K562 (cell line): ENCODE measurements around the gene PMIS2. TPM values are rescaled to one million over a fixed set of nuclear protein-coding genes. Genes with fewer than 3 reads are reported as not detected.

Experiments
- ATAC-seq: fragments of 200-7000 bp; cut with Tn5 transposase; 3 replicates; pipeline ENCODE4 v1.9.1; 2020; ENCODE audit warnings: moderate library complexity
- BruUV-seq: library from RNA; stranded (reverse); fragments of 400-500 nt; replicated peaks from 2 replicates; lab custom pipeline; 2021; lab: Mats Ljungman, UMichigan
- CTCF ChIA-PET: fragments of 300-600 bp; formaldehyde crosslinking; extraction: SDS; loops from one replicate; lab custom pipeline; 2021; ENCODE audit warnings: low intra/inter-chr PET ratio; lab: Yijun Ruan, JAX
- POLR2A ChIA-PET: fragments of 300-600, 350-650 bp; sonication (Branson Sonifier 250); formaldehyde crosslinking; extraction: SDS; loops from one replicate; lab custom pipeline; 2021; ENCODE audit warnings: antibody characterized with exemption, inconsistent platforms; lab: Yijun Ruan, JAX
- DNase-seq, 4 experiments: peaks; one replicate each; pipeline versions ENCODE4 v3.0.0 to v3.0.0-alpha.2; 2011 to 2018; ENCODE audit warnings: low spot score in 3 of 4, mixed read lengths in 3 of 4; ENCODE audit errors: extremely low read depth in 1 of 4
- FAIRE-seq: peaks from 2 replicates; lab custom pipeline; 2011; peaks lifted over from hg19 to GRCh38; lab: Jason Lieb, UNC
- H2AFZ ChIP-seq: 2 replicates; pipeline ENCODE4 v1.6.0; 2011; ENCODE audit warnings: low read depth, low read length, control low read depth, inconsistent platforms
- H3K27ac ChIP-seq: fragments of 200-600 bp; 3 replicates; pipeline ENCODE4 v1.8.0; 2011; ENCODE audit warnings: low read depth, mild to moderate bottlenecking, control low read depth, inconsistent platforms, low read length, moderate library complexity, mixed read lengths; ENCODE audit errors: extremely low read depth
- H3K27me3 ChIP-seq, 2 experiments: fragments of 300-600 bp in 1 of 2; 2 replicates in 1 of 2; 3 replicates in 1 of 2; pipeline versions ENCODE4 v1.6.0 to v1.8.0; 2011; ENCODE audit warnings: inconsistent platforms in 2 of 2, low read length in 2 of 2, mild to moderate bottlenecking in 1 of 2, mixed read lengths in 1 of 2, moderate library complexity in 1 of 2; ENCODE audit not compliant: control insufficient read depth in 2 of 2, insufficient read depth in 2 of 2
- H3K36me3 ChIP-seq: fragments of 300-600 bp; 3 replicates; pipeline ENCODE4 v1.8.0; 2011; ENCODE audit warnings: mild to moderate bottlenecking, low read length, inconsistent platforms; ENCODE audit not compliant: control insufficient read depth, insufficient read depth
- H3K4me1 ChIP-seq, 2 experiments: fragments of 200-600 bp in 1 of 2; replicated peaks in 1 of 2; 2 replicates in 1 of 2; 3 replicates in 1 of 2; pipeline versions ENCODE4 v1.5.1 to v1.8.0; 2011; ENCODE audit warnings: inconsistent platforms in 2 of 2, low read length in 2 of 2, mild to moderate bottlenecking in 1 of 2, mixed read lengths in 1 of 2, moderate library complexity in 1 of 2; ENCODE audit not compliant: control insufficient read depth in 2 of 2, insufficient read depth in 2 of 2
- H3K4me2 ChIP-seq: 2 replicates; pipeline ENCODE4 v1.6.1; 2011; ENCODE audit warnings: low read length, control low read depth, inconsistent platforms, mixed read lengths; ENCODE audit not compliant: insufficient read depth
- H3K4me3 ChIP-seq: fragments of 200-600 bp; sonication (generic), shearing (Covaris generic); 2 replicates; pipeline ENCODE4 v1.5.1; 2016; ENCODE audit warnings: control low read depth, inconsistent platforms
- H3K79me2 ChIP-seq: fragments of 200-600 bp; 3 replicates; pipeline ENCODE4 v1.8.0; 2011; ENCODE audit warnings: low read length, inconsistent platforms; ENCODE audit not compliant: control insufficient read depth, insufficient read depth
- H3K9ac ChIP-seq, 2 experiments: 2 replicates each; pipeline versions ENCODE4 v1.6.0 to v1.6.1; 2011; ENCODE audit warnings: low read depth in 2 of 2, low read length in 2 of 2, control low read depth in 1 of 2, inconsistent platforms in 1 of 2, mild to moderate bottlenecking in 1 of 2, mixed read lengths in 1 of 2; ENCODE audit not compliant: insufficient read depth in 1 of 2
- H3K9me1 ChIP-seq: one replicate; pipeline ENCODE4 v1.6.0; 2011; ENCODE audit warnings: inconsistent platforms, mild to moderate bottlenecking, low read length, moderate library complexity; ENCODE audit not compliant: control insufficient read depth, insufficient read depth
- H3K9me3 ChIP-seq: replicated peaks from 2 replicates; pipeline ENCODE4 v1.5.1; 2011; ENCODE audit warnings: low read depth, low read length, inconsistent platforms; ENCODE audit not compliant: control insufficient read depth, insufficient read depth
- H4K20me1 ChIP-seq: replicated peaks from 2 replicates; pipeline ENCODE4 v1.6.1; 2011; ENCODE audit warnings: low read length, inconsistent platforms, mixed read lengths; ENCODE audit not compliant: control insufficient read depth, insufficient read depth
- E2F6 ChIP-seq, 2 experiments: IDR thresholded peaks; 2 replicates each; pipeline ENCODE4 v1.6.1; 2011; ENCODE audit warnings: borderline replicate concordance in 1 of 2, control low read depth in 1 of 2, low read depth in 1 of 2, low read length in 1 of 2, mild to moderate bottlenecking in 1 of 2, mixed read lengths in 1 of 2, moderate library complexity in 1 of 2; ENCODE audit not compliant: insufficient read depth in 1 of 2, insufficient read length in 1 of 2, poor library complexity in 1 of 2, severe bottlenecking in 1 of 2; ENCODE audit errors: extremely low read depth in 1 of 2
- EGR1 ChIP-seq: fragments of 450-650 bp; conservative IDR thresholded peaks from 2 replicates; pipeline ENCODE4 v1.6.1; 2017; ENCODE audit warnings: mild to moderate bottlenecking
- FOXM1 ChIP-seq, 2 experiments: fragments of 450-650 bp in 1 of 2; sonication (generic) in 1 of 2; formaldehyde crosslinking in 1 of 2; IDR thresholded peaks; 2 replicates each; pipeline versions ENCODE4 v1.6.1 to v1.9.0; 2017 to 2022; ENCODE audit warnings: low read depth in 2 of 2, mild to moderate bottlenecking in 2 of 2, missing genetic modification reagents in 1 of 2, moderate library complexity in 1 of 2
- KDM4B ChIP-seq, 2 experiments: fragments of 450-650 bp in 1 of 2; sonication (generic) in 1 of 2; IDR thresholded peaks; 2 replicates each; pipeline ENCODE4 v1.6.1; 2016 to 2017; ENCODE audit warnings: borderline replicate concordance in 2 of 2, antibody characterized with exemption in 1 of 2, low read depth in 1 of 2, mild to moderate bottlenecking in 1 of 2
- MCM3 ChIP-seq: fragments of 450-650 bp; IDR thresholded peaks from 2 replicates; pipeline ENCODE4 v1.6.1; 2016
- MNT ChIP-seq, 2 experiments: fragments of 450-650 bp; conservative IDR thresholded peaks; 2 replicates each; pipeline ENCODE4 v1.6.1; 2017; ENCODE audit warnings: mild to moderate bottlenecking in 2 of 2, moderate library complexity in 2 of 2
- MXI1 ChIP-seq: IDR thresholded peaks from 2 replicates; pipeline ENCODE4 v1.6.1; 2011; ENCODE audit warnings: low read depth, mild to moderate bottlenecking, improper control_type of control experiment, low read length
- NKRF ChIP-seq: fragments of 450-650 bp; IDR thresholded peaks from 2 replicates; pipeline ENCODE4 v1.6.1; 2016; ENCODE audit warnings: borderline replicate concordance
- SIN3A ChIP-seq, 2 experiments: fragments of 150-350 bp in 1 of 2; IDR thresholded peaks; 2 replicates each; pipeline ENCODE4 v1.6.1; 2011 to 2016; ENCODE audit warnings: borderline replicate concordance in 2 of 2, low read depth in 2 of 2, low read length in 2 of 2, mild to moderate bottlenecking in 2 of 2, moderate library complexity in 2 of 2; ENCODE audit not compliant: control insufficient read depth in 1 of 2
- SP1 ChIP-seq: sonication (generic); formaldehyde crosslinking; IDR thresholded peaks from 2 replicates; pipeline ENCODE4 v1.8.1; 2022; ENCODE audit warnings: mild to moderate bottlenecking, missing genetic modification reagents
- ZBTB49 ChIP-seq: sonication (generic); formaldehyde crosslinking; IDR thresholded peaks from 2 replicates; pipeline ENCODE4 v1.8.0; 2022; ENCODE audit warnings: missing genetic modification reagents, mild to moderate bottlenecking, borderline replicate concordance
- ZBTB7A ChIP-seq: IDR thresholded peaks from 2 replicates; pipeline ENCODE4 v1.6.1; 2011; ENCODE audit warnings: low read depth, mild to moderate bottlenecking, low read length, moderate library complexity, borderline replicate concordance; ENCODE audit not compliant: control insufficient read depth
- WGBS: fragments of 100-300 bp; shearing (Covaris generic); methylation state at CpG from one replicate; pipeline ENCODE4 v1.1.6; 2016; ENCODE audit warnings: low coverage, mixed read lengths; ENCODE audit not compliant: insufficient coverage; ENCODE audit errors: missing lambda C conversion rate; 5-methylcytosine and 5-hydroxymethylcytosine counted together
- in situ Hi-C: fragments of 300-500 bp; cut with MboI; formaldehyde crosslinking; loops from 4 replicates; pipeline ENCODE4 v1.15.0; 2018; ENCODE audit warnings: inconsistent platforms, mixed read lengths
- intact Hi-C: fragments of 100-400 bp; cut with micrococcal nuclease; formaldehyde crosslinking; loops from 2 replicates; pipeline ENCODE4 v1.14.2; 2022
- polyA plus RNA-seq, 8 experiments: library from polyadenylated mRNA; depleted of rRNA in 4 of 8; stranded (reverse) in 5 of 8; unstranded in 3 of 8; fragments of >200 nt; fragmentation: Nextera tagmentation in 2 of 8; fragmentation: Illumina TruSeq in 1 of 8; extraction: Ambion mirVana in 2 of 8; extraction: Trizol in 1 of 8; gene quantifications; 2 replicates each; pipeline versions ENCODE4 v1.2.1 to v1.2.3, GENCODE V29; 2011 to 2014; ENCODE audit warnings: inconsistent platforms in 1 of 8, missing spikeins in 1 of 8
- total RNA-seq, 7 experiments: library from RNA; depleted of rRNA in 6 of 7; stranded (reverse); fragments of >200 nt in 6 of 7; fragmentation: Illumina TruSeq in 2 of 7; extraction: Trizol in 2 of 7; gene quantifications; 2 replicates each; pipeline versions ENCODE4 v1.2.1 to v1.2.3, GENCODE V29; 2011 to 2021; ENCODE audit warnings: low replicate concordance in 1 of 7

Gene PMIS2
- total and polyA plus RNA-seq, 9 of the 15 experiments (the other 6 are each of a cell fraction or from before 2014, with no cell fraction given), result not detected

- ChIA-PET POLR2A (no interaction called here), CTCF (interaction anchor here (0.6 to 1.5 kb wide), 2 partner anchors 97 to 171 kb away, joined by 3 to 4 read pairs; no protein-coding TSS in a partner anchor)
- BruUV-seq, result no TSS peak
- Histone ChIP-seq H4K20me1 (peaks cover 9% of the 10 kb centered on the region), H2AFZ (peak overlapping the region; percentile 97), H3K9ac (peak overlapping the region; percentile 93), H3K4me1 (peaks cover 16 to 40% of the 10 kb centered on the region in 2 experiments; a peak in 4 of 5 replicates), H3K27me3 (no peaks in the 10 kb centered on the region), H3K9me3 (no peaks in the 10 kb centered on the region), H3K4me2 (peak overlapping the region; percentile 100), H3K4me3 (peak overlapping the region; percentile 96), H3K9me1 (peaks cover 13% of the 10 kb centered on the region), H3K27ac (peak overlapping the region; percentile 90), H3K79me2 (peaks cover 36% of the 10 kb centered on the region), H3K36me3 (peaks cover 56% of the 10 kb centered on the region; the same call in 2 of the 3 replicates)
- peak; percentile 77 for FAIRE-seq
- DNase-seq, result peak; percentile 71 to 89 (median 84)
- peak; percentile 67 for ATAC-seq
- in situ Hi-C loops (no loop called here), intact Hi-C loops (no loop called here)
- under 1% methylated on average over 20 of the region's 27 CpGs for WGBS
- TF ChIP-seq FOXM1 (IDR thresholded peaks at IDR 0.05; ENCODE audit: low read depth) (no peak), FOXM1 (CRISPR knock-in tag; IDR thresholded peaks at IDR 0.05; ENCODE audit: low read depth) (0 out of 2 replicates have a peak, but pooled peaks have one; percentile 13), MNT (conservative IDR thresholded peaks at IDR 0.05) (peak; percentile 85 to 88), SIN3A (IDR thresholded peaks at IDR 0.05; ENCODE audit: borderline replicate concordance in 2 of 2, control insufficient read depth in 1 of 2, low read depth in 2 of 2, low read length in 2 of 2) (0 out of 4 replicates have a peak, but pooled peaks of 1 of the 2 experiments have one; percentile 43), EGR1 (peak; percentile 76), SP1 (CRISPR knock-in tag) (0 out of 2 replicates have a peak, but pooled peaks have one; percentile 4), KDM4B (IDR thresholded peaks at IDR 0.05; ENCODE audit: borderline replicate concordance in 2 of 2, low read depth in 1 of 2) (no peak), E2F6 (IDR thresholded peaks at IDR 0.05; ENCODE audit: borderline replicate concordance in 1 of 2, extremely low read depth in 1 of 2, insufficient read depth in 1 of 2, insufficient read length in 1 of 2, low read depth in 1 of 2, low read length in 1 of 2, poor library complexity in 1 of 2, severe bottlenecking in 1 of 2) (peak in 1 of 2 experiments; percentile 30), ZBTB49 (CRISPR knock-in tag) (no peak), MXI1 (peak; percentile 57; the same call in 1 of the 2 replicates), NKRF (peak; percentile 78), MCM3 (no peak), ZBTB7A (0 out of 2 replicates have a peak, but pooled peaks have one; percentile 17)
These were observed 40.1 kb upstream of the PMIS2 start for GRCh38 chr19:35545855-35546381.
